ENCODE data around the gene USP17L5.
"Not testable (repeated sequence)": the region's sequence is repeated elsewhere in the genome, so short reads cannot be mapped to it uniquely, and the experiment has no call there.

The USP17L5 gene, protein sequence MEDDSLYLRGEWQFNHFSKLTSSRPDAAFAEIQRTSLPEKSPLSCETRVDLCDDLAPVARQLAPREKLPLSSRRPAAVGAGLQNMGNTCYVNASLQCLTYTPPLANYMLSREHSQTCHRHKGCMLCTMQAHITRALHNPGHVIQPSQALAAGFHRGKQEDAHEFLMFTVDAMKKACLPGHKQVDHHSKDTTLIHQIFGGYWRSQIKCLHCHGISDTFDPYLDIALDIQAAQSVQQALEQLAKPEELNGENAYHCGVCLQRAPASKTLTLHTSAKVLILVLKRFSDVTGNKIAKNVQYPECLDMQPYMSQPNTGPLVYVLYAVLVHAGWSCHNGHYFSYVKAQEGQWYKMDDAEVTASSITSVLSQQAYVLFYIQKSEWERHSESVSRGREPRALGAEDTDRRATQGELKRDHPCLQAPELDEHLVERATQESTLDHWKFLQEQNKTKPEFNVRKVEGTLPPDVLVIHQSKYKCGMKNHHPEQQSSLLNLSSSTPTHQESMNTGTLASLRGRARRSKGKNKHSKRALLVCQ

DNA sequence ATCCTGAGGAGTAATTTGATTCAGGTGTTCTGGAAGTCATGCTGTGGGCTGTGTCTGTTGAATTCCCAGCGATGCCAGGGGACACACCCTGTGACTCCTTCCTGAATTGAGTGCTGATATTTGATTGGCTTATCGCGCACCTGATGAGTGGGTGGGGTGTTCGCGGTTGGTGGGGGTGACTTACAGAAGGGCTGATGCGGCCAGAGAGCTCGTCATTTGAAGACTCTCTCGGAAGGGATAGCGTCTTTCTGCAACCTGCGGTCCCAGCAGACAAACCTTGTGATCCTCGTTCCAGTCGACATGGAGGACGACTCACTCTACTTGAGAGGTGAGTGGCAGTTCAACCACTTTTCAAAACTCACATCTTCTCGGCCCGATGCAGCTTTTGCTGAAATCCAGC lies at the start of gene USP17L5:
Gene USP17L5 (plus strand): TSS at position 301 of the 400 bp plus-strand sequence. CDS start 0 bp downstream, at position 301.
- not testable (repeated sequence) for DNase-seq (ENCODE audit: low spot score)

DNA sequence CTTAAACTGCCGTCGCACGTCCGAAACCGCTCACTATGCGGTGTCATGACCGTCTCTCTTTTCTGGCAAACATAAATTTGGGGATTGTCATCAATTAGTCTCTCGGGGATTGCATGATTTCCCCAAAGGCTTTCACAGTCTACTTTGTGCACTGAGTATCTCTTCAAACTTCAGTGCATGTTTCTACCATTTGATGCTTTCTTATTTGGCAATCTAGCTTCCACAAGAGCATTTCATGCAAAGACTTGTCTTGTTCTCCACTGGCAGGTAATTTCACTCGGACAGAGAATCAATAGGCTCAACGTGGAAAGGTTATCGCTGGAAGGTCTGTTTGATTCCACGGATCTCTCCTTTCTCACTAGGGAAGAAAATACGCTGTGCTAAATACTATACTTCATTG lies 15.0 kb upstream of the USP17L5 start:
- not testable (repeated sequence) for DNase-seq (ENCODE audit: low spot score)

DNA sequence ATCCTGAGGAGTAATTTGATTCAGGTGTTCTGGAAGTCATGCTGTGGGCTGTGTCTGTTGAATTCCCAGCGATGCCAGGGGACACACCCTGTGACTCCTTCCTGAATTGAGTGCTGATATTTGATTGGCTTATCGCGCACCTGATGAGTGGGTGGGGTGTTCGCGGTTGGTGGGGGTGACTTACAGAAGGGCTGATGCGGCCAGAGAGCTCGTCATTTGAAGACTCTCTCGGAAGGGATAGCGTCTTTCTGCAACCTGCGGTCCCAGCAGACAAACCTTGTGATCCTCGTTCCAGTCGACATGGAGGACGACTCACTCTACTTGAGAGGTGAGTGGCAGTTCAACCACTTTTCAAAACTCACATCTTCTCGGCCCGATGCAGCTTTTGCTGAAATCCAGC lies 14.3 kb upstream of the USP17L5 start, which contains the start of gene USP17L24:
Gene USP17L24 (plus strand): TSS at position 301 of the 400 bp plus-strand sequence. CDS start 0 bp downstream, at position 301.
- not testable (repeated sequence) for DNase-seq (ENCODE audit: low spot score)

DNA sequence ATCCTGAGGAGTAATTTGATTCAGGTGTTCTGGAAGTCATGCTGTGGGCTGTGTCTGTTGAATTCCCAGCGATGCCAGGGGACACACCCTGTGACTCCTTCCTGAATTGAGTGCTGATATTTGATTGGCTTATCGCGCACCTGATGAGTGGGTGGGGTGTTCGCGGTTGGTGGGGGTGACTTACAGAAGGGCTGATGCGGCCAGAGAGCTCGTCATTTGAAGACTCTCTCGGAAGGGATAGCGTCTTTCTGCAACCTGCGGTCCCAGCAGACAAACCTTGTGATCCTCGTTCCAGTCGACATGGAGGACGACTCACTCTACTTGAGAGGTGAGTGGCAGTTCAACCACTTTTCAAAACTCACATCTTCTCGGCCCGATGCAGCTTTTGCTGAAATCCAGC lies 9.6 kb upstream of the USP17L5 start, which contains the start of gene USP17L25:
Gene USP17L25 (plus strand): TSS at position 301 of the 400 bp plus-strand sequence. CDS start 0 bp downstream, at position 301.
- DNase-seq (ENCODE audit: low spot score): not testable (repeated sequence)

DNA sequence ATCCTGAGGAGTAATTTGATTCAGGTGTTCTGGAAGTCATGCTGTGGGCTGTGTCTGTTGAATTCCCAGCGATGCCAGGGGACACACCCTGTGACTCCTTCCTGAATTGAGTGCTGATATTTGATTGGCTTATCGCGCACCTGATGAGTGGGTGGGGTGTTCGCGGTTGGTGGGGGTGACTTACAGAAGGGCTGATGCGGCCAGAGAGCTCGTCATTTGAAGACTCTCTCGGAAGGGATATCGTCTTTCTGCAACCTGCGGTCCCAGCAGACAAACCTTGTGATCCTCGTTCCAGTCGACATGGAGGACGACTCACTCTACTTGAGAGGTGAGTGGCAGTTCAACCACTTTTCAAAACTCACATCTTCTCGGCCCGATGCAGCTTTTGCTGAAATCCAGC lies 4.8 kb upstream of the USP17L5 start, which contains the start of gene USP17L26:
Gene USP17L26 (plus strand): TSS at position 301 of the 400 bp plus-strand sequence. CDS start 0 bp downstream, at position 301.
- DNase-seq (ENCODE audit: low spot score): not testable (repeated sequence)

DNA sequence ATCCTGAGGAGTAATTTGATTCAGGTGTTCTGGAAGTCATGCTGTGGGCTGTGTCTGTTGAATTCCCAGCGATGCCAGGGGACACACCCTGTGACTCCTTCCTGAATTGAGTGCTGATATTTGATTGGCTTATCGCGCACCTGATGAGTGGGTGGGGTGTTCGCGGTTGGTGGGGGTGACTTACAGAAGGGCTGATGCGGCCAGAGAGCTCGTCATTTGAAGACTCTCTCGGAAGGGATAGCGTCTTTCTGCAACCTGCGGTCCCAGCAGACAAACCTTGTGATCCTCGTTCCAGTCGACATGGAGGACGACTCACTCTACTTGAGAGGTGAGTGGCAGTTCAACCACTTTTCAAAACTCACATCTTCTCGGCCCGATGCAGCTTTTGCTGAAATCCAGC lies 4.6 kb downstream of the USP17L5 start, which contains the start of gene USP17L27:
Gene USP17L27 (plus strand): TSS at position 301 of the 400 bp plus-strand sequence. CDS start 0 bp downstream, at position 301.
- not testable (repeated sequence) for DNase-seq (ENCODE audit: low spot score)

DNA sequence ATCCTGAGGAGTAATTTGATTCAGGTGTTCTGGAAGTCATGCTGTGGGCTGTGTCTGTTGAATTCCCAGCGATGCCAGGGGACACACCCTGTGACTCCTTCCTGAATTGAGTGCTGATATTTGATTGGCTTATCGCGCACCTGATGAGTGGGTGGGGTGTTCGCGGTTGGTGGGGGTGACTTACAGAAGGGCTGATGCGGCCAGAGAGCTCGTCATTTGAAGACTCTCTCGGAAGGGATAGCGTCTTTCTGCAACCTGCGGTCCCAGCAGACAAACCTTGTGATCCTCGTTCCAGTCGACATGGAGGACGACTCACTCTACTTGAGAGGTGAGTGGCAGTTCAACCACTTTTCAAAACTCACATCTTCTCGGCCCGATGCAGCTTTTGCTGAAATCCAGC lies 9.4 kb downstream of the USP17L5 start, which contains the start of gene USP17L28:
Gene USP17L28 (plus strand): TSS at position 301 of the 400 bp plus-strand sequence. CDS start 0 bp downstream, at position 301.
- DNase-seq (ENCODE audit: low spot score): not testable (repeated sequence)

DNA sequence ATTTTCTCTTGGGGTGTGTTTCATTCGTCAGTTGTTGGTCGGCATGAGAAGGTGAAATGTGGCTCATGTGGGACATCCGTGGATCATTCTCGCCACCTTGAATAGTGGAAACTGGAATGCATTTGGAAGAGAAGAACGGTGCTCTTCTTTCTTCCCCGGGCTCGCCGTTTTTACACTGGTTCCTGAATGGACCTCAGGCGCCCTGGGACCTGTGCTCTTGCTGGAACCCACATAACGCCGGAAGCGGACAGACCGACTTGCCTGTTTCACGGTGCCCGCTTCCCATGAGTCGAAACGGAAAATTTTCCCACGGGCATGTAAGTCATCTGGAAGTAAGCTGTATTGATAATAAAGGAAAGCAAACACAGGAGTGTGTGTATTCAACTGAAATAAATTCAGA lies 11.7 kb downstream of the USP17L5 start:
- DNase-seq (ENCODE audit: low spot score): not testable (repeated sequence)

DNA sequence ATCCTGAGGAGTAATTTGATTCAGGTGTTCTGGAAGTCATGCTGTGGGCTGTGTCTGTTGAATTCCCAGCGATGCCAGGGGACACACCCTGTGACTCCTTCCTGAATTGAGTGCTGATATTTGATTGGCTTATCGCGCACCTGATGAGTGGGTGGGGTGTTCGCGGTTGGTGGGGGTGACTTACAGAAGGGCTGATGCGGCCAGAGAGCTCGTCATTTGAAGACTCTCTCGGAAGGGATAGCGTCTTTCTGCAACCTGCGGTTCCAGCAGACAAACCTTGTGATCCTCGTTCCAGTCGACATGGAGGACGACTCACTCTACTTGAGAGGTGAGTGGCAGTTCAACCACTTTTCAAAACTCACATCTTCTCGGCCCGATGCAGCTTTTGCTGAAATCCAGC lies 14.1 kb downstream of the USP17L5 start, which contains the start of gene USP17L29:
Gene USP17L29 (plus strand): TSS at position 301 of the 400 bp plus-strand sequence. CDS start 0 bp downstream, at position 301.
- not testable (repeated sequence) for DNase-seq (ENCODE audit: low spot score)

DNA sequence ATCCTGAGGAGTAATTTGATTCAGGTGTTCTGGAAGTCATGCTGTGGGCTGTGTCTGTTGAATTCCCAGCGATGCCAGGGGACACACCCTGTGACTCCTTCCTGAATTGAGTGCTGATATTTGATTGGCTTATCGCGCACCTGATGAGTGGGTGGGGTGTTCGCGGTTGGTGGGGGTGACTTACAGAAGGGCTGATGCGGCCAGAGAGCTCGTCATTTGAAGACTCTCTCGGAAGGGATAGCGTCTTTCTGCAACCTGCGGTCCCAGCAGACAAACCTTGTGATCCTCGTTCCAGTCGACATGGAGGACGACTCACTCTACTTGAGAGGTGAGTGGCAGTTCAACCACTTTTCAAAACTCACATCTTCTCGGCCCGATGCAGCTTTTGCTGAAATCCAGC lies 23.6 kb downstream of the USP17L5 start, which contains the start of gene USP17L30:
Gene USP17L30 (plus strand): TSS at position 301 of the 400 bp plus-strand sequence. CDS start 0 bp downstream, at position 301.
- DNase-seq (ENCODE audit: low spot score): not testable (repeated sequence)

DNA sequence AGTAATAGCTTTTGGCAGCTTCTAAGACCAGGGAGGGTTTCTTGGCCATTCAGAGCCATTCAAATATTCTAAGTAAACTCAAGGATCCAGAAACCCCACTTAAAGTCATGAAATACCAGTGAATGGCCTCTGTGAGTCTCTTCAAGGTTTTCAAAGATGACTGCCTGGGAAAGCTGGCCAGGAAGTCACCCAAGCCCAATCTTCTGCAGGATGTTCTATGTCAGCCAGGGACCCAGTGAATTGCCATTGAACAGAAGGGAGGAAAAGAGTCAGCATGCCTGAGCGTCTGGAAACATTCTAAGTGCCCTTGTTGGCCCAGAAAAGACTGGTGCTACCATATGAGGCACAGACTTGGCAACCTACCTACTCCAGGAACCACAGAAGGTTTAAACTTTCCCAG lies 40.7 kb downstream of the USP17L5 start:
- DNase-seq (ENCODE audit: low spot score): not testable (repeated sequence)

DNA sequence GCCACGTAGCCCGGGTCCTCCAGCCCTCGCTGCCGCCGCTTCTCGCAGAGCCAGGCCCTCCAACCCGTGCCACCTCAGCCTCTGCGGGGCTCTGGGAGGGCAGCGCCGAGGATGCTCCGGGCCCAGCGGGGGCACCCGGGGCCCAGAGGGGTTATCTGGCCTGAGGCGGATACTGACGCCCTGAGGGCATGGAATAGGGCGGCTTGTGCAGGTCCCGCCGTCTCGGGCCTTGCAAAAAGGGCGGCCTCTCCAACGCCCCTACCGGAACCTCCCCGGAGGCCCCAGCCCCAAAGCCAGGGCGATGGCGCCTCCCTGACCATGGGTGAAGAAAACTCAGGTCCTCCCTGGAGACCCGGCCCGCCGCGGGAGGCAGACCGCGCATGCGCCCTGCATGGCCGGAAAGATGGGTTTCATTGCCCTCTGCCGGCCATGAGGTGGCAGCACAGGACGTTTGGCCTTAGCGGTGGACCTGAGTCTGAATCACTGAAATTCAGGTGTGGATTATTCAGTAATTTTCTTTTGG lies 41.9 kb downstream of the USP17L5 start:
- DNase-seq (ENCODE audit: low spot score): peak; percentile 59

DNA sequence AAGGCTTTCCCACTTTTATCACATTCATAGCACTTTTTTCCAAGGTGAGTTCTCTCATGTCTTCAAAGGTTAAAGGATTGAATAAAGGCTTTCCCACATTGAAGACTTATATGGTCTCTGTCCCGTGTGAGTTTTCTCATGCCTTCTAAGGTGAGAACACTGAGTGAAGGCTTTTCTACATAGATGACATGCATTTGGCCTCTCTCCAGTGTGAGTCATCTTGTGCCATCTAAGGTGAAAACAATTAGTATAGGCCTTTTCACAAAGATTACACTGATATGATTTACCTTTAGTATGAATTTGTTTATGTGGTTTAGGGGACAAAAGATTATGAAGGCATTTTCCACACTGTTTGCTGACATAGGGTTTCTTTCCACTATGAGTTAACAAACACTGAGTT lies 44.9 kb downstream of the USP17L5 start:
- no peak for DNase-seq (ENCODE audit: low spot score)

DNA sequence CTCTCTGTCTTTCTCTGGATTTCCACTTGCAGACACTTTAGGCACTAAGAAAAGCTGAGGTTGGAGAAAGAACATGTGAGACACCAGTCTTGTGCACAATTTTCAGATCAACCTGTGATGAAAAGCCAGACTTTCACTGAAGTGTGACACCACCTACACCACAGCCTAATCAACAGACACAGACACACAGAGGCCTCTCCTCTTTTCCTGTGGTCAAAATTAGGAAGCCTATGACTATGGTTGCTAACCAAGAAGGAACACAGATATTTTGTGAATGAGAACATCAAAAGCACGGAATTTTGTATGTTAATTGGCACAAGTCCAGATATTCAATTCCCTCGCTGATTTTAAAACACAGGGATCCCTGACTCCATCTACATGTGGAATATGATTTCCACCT lies 49.8 kb downstream of the USP17L5 start:
- DNase-seq (ENCODE audit: low spot score): not testable (repeated sequence)
